ENCODE data around the gene SBSN.

Gene SBSN

GRCh38 chr19:35524181-35524837, 3.8 kb downstream of the SBSN start:
- no peak overlapping the region for H2AFZ ChIP-seq (ENCODE audit: low read length)
- H3F3A ChIP-seq (ENCODE audit: low read depth) = no peaks in the 10 kb centered on the region
- no peak overlapping the region for H3K9ac ChIP-seq (ENCODE audit: low read depth, low read length, poor library complexity, severe bottlenecking)
- H3K36me3 ChIP-seq (ENCODE audit: insufficient read depth, low read length) = no peaks in the 10 kb centered on the region
- no peak overlapping the region for H3K4me2 ChIP-seq (ENCODE audit: low read depth, low read length, poor library complexity, severe bottlenecking)
- no peak overlapping the region for H3K4me3 ChIP-seq (ENCODE audit: low read length, poor library complexity, severe bottlenecking)
- TF ChIP-seq CTCF (conservative IDR thresholded peaks at IDR 0.05; ENCODE audit: low read length) (no peak), EZH2phosphoT487 (IDR thresholded peaks at IDR 0.05; ENCODE audit: borderline replicate concordance) (no peak)
- no peaks in the 10 kb centered on the region for H3K4me1 ChIP-seq (ENCODE audit: insufficient read depth, low read length, poor library complexity, severe bottlenecking)
- no peaks in the 10 kb centered on the region for H4K20me1 ChIP-seq (ENCODE audit: insufficient read depth, low read length, poor library complexity, severe bottlenecking)
- H3K79me2 ChIP-seq (ENCODE audit: insufficient read depth, low read length) = no peaks in the 10 kb centered on the region
- H3K27me3 ChIP-seq (ENCODE audit: insufficient read depth, low read length, poor library complexity, severe bottlenecking) = no peaks in the 10 kb centered on the region
- no peaks in the 10 kb centered on the region for H3K9me3 ChIP-seq (ENCODE audit: insufficient read depth, low read depth, low read length)
- no peaks in the 10 kb centered on the region for H3K9me2 ChIP-seq (replicated peaks; ENCODE audit: low read depth, low read length)

- H2AFZ ChIP-seq (ENCODE audit: low read length) = no peak overlapping the region
- TF ChIP-seq CTCF (conservative IDR thresholded peaks at IDR 0.05; ENCODE audit: low read length) (no peak), EZH2phosphoT487 (IDR thresholded peaks at IDR 0.05; ENCODE audit: borderline replicate concordance) (no peak)
These were observed 5.3 kb downstream of the SBSN start for GRCh38 chr19:35522745-35523327.

GRCh38 chr19:35521124-35521743, 6.9 kb downstream of the SBSN start:
- H2AFZ ChIP-seq (ENCODE audit: low read length) = no peak overlapping the region
- no peak overlapping the region for H3K4me3 ChIP-seq (ENCODE audit: low read length, poor library complexity, severe bottlenecking)
- H3K27me3 ChIP-seq (ENCODE audit: insufficient read depth, low read length, poor library complexity, severe bottlenecking) = no peaks in the 10 kb centered on the region
- no peaks in the 10 kb centered on the region for H3K9me3 ChIP-seq (ENCODE audit: insufficient read depth, low read depth, low read length)
- H3K36me3 ChIP-seq (ENCODE audit: insufficient read depth, low read length) = no peaks in the 10 kb centered on the region
- H3F3A ChIP-seq (ENCODE audit: low read depth) = no peaks in the 10 kb centered on the region
- no peak overlapping the region for H3K9ac ChIP-seq (ENCODE audit: low read depth, low read length, poor library complexity, severe bottlenecking)
- H3K79me2 ChIP-seq (ENCODE audit: insufficient read depth, low read length) = no peaks in the 10 kb centered on the region
- H3K4me2 ChIP-seq (ENCODE audit: low read depth, low read length, poor library complexity, severe bottlenecking) = no peak overlapping the region
- no peaks in the 10 kb centered on the region for H3K9me2 ChIP-seq (replicated peaks; ENCODE audit: low read depth, low read length)
- no peaks in the 10 kb centered on the region for H3K4me1 ChIP-seq (ENCODE audit: insufficient read depth, low read length, poor library complexity, severe bottlenecking)
- H4K20me1 ChIP-seq (ENCODE audit: insufficient read depth, low read length, poor library complexity, severe bottlenecking) = no peaks in the 10 kb centered on the region
- TF ChIP-seq CTCF (conservative IDR thresholded peaks at IDR 0.05; ENCODE audit: low read length) (no peak), EZH2phosphoT487 (IDR thresholded peaks at IDR 0.05; ENCODE audit: borderline replicate concordance) (no peak)

More at GRCh38 chr19:35522745-35523327, 5.3 kb downstream of the SBSN start:
- Histone ChIP-seq H3K9me3 (ENCODE audit: insufficient read depth, low read depth, low read length) (no peaks in the 10 kb centered on the region), H3K27me3 (ENCODE audit: insufficient read depth, low read length, poor library complexity, severe bottlenecking) (no peaks in the 10 kb centered on the region), H3K9ac (ENCODE audit: low read depth, low read length, poor library complexity, severe bottlenecking) (no peak overlapping the region), H3K4me1 (ENCODE audit: insufficient read depth, low read length, poor library complexity, severe bottlenecking) (no peaks in the 10 kb centered on the region), H3F3A (ENCODE audit: low read depth) (no peaks in the 10 kb centered on the region), H3K36me3 (ENCODE audit: insufficient read depth, low read length) (no peaks in the 10 kb centered on the region), H3K79me2 (ENCODE audit: insufficient read depth, low read length) (no peaks in the 10 kb centered on the region), H4K20me1 (ENCODE audit: insufficient read depth, low read length, poor library complexity, severe bottlenecking) (no peaks in the 10 kb centered on the region), H3K9me2 (replicated peaks; ENCODE audit: low read depth, low read length) (no peaks in the 10 kb centered on the region), H3K4me2 (ENCODE audit: low read depth, low read length, poor library complexity, severe bottlenecking) (no peak overlapping the region), H3K4me3 (ENCODE audit: low read length, poor library complexity, severe bottlenecking) (no peak overlapping the region)

All from Loucy (cell line).